Mesenchymal stem cell (in vitro differentiated cells and primary cell): ENCODE results near the gene PPIL3.
"Not testable (repeated sequence)": the region's sequence is repeated elsewhere in the genome, so short reads cannot be mapped to it uniquely, and the experiment has no call there.

ENCODE experiments used
- DNase-seq: peaks from one replicate; pipeline ENCODE4 v3.0.0-alpha.2; 2013
- H2AFZ ChIP-seq: one replicate; pipeline ENCODE4 v1.6.1; 2013; ENCODE audit warnings: low read depth, mild to moderate bottlenecking, control low read depth, inconsistent platforms, low read length, moderate library complexity
- H2AK5ac ChIP-seq: 2 replicates; pipeline ENCODE4 v1.6.1; 2013; ENCODE audit warnings: low read length, moderate library complexity, mild to moderate bottlenecking, inconsistent platforms; ENCODE audit not compliant: severe bottlenecking
- H2BK120ac ChIP-seq: one replicate; pipeline ENCODE4 v1.6.1; 2013; ENCODE audit warnings: low read depth, mild to moderate bottlenecking, inconsistent platforms, low read length, moderate library complexity
- H2BK12ac ChIP-seq, 2 experiments: one replicate each; pipeline ENCODE4 v1.6.1; 2013; ENCODE audit warnings: inconsistent platforms in 2 of 2, low read length in 2 of 2, mild to moderate bottlenecking in 2 of 2, moderate library complexity in 2 of 2, control low read depth in 1 of 2
- H2BK15ac ChIP-seq: one replicate; pipeline ENCODE4 v1.6.1; 2013; ENCODE audit warnings: mild to moderate bottlenecking, low read depth, inconsistent platforms; ENCODE audit not compliant: poor library complexity, severe bottlenecking
- H2BK5ac ChIP-seq: 2 replicates; pipeline ENCODE4 v1.6.1; 2013; ENCODE audit warnings: low read depth, mild to moderate bottlenecking, low read length, control low read depth, inconsistent platforms; ENCODE audit not compliant: poor library complexity, severe bottlenecking
- H3K14ac ChIP-seq, 2 experiments: one replicate each; pipeline ENCODE4 v1.6.1; 2013; ENCODE audit warnings: inconsistent platforms in 2 of 2, low read length in 2 of 2, control low read depth in 1 of 2, mild to moderate bottlenecking in 1 of 2, moderate library complexity in 1 of 2
- H3K18ac ChIP-seq, 2 experiments: one replicate each; pipeline ENCODE4 v1.6.1; 2013; ENCODE audit warnings: inconsistent platforms in 2 of 2, low read length in 2 of 2, control low read depth in 1 of 2, low read depth in 1 of 2, mild to moderate bottlenecking in 1 of 2
- H3K23ac ChIP-seq, 2 experiments: one replicate each; pipeline ENCODE4 v1.6.1; 2013; ENCODE audit warnings: inconsistent platforms in 2 of 2, low read length in 2 of 2, mild to moderate bottlenecking in 2 of 2, moderate library complexity in 2 of 2, control low read depth in 1 of 2
- H3K27ac ChIP-seq: 2 replicates; pipeline ENCODE4 v1.5.1; 2013; ENCODE audit warnings: mild to moderate bottlenecking, moderate library complexity, low read length, control low read depth, inconsistent platforms; ENCODE audit not compliant: poor library complexity, severe bottlenecking
- H3K27me3 ChIP-seq, 2 experiments: 2 replicates each; pipeline versions ENCODE4 v1.6.1 to v1.7.0; 2013; ENCODE audit warnings: low read length in 2 of 2, mild to moderate bottlenecking in 2 of 2, moderate library complexity in 2 of 2, control low read depth in 1 of 2, inconsistent platforms in 1 of 2; ENCODE audit not compliant: control insufficient read depth in 1 of 2, insufficient read depth in 1 of 2
- H3K36me3 ChIP-seq, 2 experiments: 2 replicates each; pipeline versions ENCODE4 v1.6.1 to v1.7.0; 2013; ENCODE audit warnings: low read length in 2 of 2, control low read depth in 1 of 2, inconsistent platforms in 1 of 2, low read depth in 1 of 2, mild to moderate bottlenecking in 1 of 2; ENCODE audit not compliant: insufficient read depth in 2 of 2, control insufficient read depth in 1 of 2
- H3K4ac ChIP-seq, 2 experiments: one replicate each; pipeline ENCODE4 v1.6.1; 2013; ENCODE audit warnings: inconsistent platforms in 2 of 2, low read length in 2 of 2, mild to moderate bottlenecking in 2 of 2, moderate library complexity in 2 of 2, control low read depth in 1 of 2, low read depth in 1 of 2
- H3K4me1 ChIP-seq: 2 replicates; pipeline ENCODE4 v1.6.1; 2013; ENCODE audit warnings: low read depth, low read length, control low read depth; ENCODE audit not compliant: control insufficient read depth, insufficient read depth
- H3K4me2 ChIP-seq: 2 replicates; pipeline ENCODE4 v1.6.1; 2013; ENCODE audit warnings: low read length, mild to moderate bottlenecking, inconsistent platforms; ENCODE audit not compliant: poor library complexity, severe bottlenecking
- H3K4me3 ChIP-seq, 2 experiments: 2 replicates each; pipeline versions ENCODE4 v1.5.1 to v1.7.0; 2013; ENCODE audit warnings: low read length in 2 of 2, mild to moderate bottlenecking in 2 of 2, control low read depth in 1 of 2, low read depth in 1 of 2; ENCODE audit not compliant: insufficient read depth in 1 of 2
- H3K79me1 ChIP-seq: replicated peaks from 2 replicates; pipeline ENCODE4 v1.6.1; 2013; ENCODE audit warnings: mild to moderate bottlenecking, control low read depth, low read length, inconsistent platforms; ENCODE audit not compliant: poor library complexity, severe bottlenecking
- H3K9ac ChIP-seq: 2 replicates; pipeline ENCODE4 v1.7.0; 2013; ENCODE audit warnings: mild to moderate bottlenecking, low read length, moderate library complexity
- H3K9me3 ChIP-seq: 2 replicates; pipeline ENCODE4 v1.7.0; 2013; ENCODE audit warnings: mild to moderate bottlenecking, low read length; ENCODE audit not compliant: control insufficient read depth
- H4K8ac ChIP-seq: one replicate; pipeline ENCODE4 v1.6.1; 2013; ENCODE audit warnings: inconsistent platforms, mild to moderate bottlenecking, low read length, moderate library complexity
- H4K91ac ChIP-seq: one replicate; pipeline ENCODE4 v1.6.1; 2013; ENCODE audit warnings: mild to moderate bottlenecking, low read length, inconsistent platforms
- WGBS: methylation state at CpG from one replicate; pipeline ENCODE4 v1.1.7; 2013; ENCODE audit warnings: mixed read lengths; 5-methylcytosine and 5-hydroxymethylcytosine counted together

The PPIL3 gene

DNA sequence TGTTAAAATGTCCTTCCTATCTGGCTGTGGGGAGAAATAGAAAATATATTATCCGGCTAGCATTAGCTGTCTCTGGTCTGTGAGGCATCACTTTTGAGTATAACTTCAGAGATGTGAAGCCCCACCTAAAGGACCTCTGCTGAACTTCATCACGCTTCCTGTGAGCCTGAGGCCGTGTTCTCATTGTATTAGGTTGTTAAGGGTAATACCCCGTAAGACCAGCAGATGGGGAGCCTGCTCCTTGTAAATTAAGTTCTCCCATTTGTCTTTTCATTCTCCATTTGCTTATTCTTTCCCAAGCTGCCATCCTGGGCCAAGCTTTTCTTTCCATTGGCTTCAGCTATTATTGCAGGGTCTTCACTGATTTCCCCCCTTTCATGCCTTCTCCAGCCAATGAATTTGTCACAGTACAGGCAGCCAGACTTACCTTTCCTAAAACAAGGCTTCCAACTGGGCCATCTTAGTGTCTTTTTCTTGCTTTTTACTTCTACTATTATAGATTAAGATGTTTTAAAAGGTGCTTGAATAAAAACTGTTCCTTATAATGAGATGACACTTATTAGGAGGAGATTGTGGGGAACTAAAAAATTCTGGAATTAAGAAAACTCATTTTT, 12.7 kb upstream of the PPIL3 start:
- DNase-seq: peak; percentile 91
- WGBS: 15% methylated on average over 4 of the region's 4 CpGs
- Histone ChIP-seq H3K14ac (no peak overlapping the region), H3K4ac (no peak overlapping the region), H3K36me3 (peaks cover 6 to 78% of the 10 kb centered on the region in 2 experiments), H3K23ac (no peak overlapping the region), H4K91ac (no peak overlapping the region), H2BK12ac (no peak overlapping the region), H2AK5ac (no peak overlapping the region), H3K4me1 (no peaks in the 10 kb centered on the region), H3K9ac (peak overlapping the region; percentile 51), H2AFZ (no peak overlapping the region), H4K8ac (no peak overlapping the region), H3K79me1 (peaks cover 10% of the 10 kb centered on the region), H2BK120ac (no peak overlapping the region), H2BK5ac (no peak overlapping the region), H2BK15ac (no peak overlapping the region), H3K18ac (no peak overlapping the region), H3K4me3 (no peak overlapping the region), H3K4me2 (no peak overlapping the region), H3K27ac (no peak overlapping the region), H3K9me3 (no peaks in the 10 kb centered on the region), H3K27me3 (no peaks in the 10 kb centered on the region)

DNA sequence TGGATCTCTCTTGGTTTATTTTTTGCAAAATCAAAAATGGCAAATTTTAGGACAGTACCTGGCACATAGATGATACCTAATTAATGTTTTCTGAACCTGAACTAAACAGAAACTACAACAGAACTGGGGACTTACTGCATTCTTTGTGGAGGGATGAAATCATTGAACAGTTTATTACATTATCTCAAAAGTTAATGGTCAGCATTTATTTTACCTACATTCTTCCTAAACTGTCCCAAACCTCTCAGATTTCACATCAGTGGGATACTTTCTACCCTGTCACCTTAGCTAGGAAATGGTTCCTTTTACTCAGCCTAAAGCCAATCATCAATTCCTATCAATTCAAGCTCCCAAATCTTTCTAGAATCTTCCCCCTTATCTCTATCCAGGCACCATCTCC, 10.6 kb upstream of the PPIL3 start:
- Histone ChIP-seq H2BK12ac (no peak overlapping the region), H3K79me1 (peaks cover 15% of the 10 kb centered on the region), H3K18ac (no peak overlapping the region), H3K4me2 (no peak overlapping the region), H2BK5ac (no peak overlapping the region), H3K4me1 (no peaks in the 10 kb centered on the region), H3K9me3 (no peaks in the 10 kb centered on the region), H3K23ac (no peak overlapping the region), H3K27ac (no peak overlapping the region), H4K8ac (no peak overlapping the region), H3K36me3 (peaks cover 11 to 87% of the 10 kb centered on the region in 2 experiments), H2AK5ac (no peak overlapping the region), H2BK120ac (no peak overlapping the region), H2AFZ (no peak overlapping the region), H3K4me3 (no peak overlapping the region), H2BK15ac (no peak overlapping the region), H3K14ac (no peak overlapping the region), H3K27me3 (no peaks in the 10 kb centered on the region), H3K9ac (no peak overlapping the region), H4K91ac (no peak overlapping the region), H3K4ac (no peak overlapping the region)
- DNase-seq: no peak

DNA sequence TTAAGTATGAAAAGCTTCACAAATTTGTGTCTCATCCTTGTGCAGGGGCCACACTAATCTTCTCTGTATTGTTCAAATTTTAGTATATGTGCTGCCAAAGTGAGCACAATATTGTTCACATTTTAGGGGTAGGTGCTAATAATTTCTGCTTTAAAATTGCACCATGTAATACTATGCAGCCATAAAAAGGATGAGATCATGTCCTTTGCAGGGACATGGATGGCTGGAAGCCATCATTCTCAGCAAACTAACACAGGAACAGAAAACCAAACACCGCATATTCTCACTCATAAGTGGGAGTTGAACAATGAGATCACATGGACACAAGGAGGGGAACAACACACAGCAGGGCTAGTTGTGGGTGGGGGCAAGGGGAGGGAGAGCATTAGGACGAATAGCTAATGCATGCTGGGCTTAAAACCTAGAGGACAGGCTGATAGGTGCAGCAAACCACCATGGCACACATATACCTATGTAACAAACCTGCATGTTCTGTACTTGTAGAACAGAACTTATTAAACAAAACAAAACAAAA, 7.1 kb downstream of the PPIL3 start:
- H3K27ac ChIP-seq, H3K4me2 ChIP-seq, H3K9me3 ChIP-seq, H2AK5ac ChIP-seq, H3K79me1 ChIP-seq, H4K91ac ChIP-seq, H3K4me3 ChIP-seq, H2BK12ac ChIP-seq, H2BK5ac ChIP-seq, H2BK120ac ChIP-seq, H2AFZ ChIP-seq, H3K23ac ChIP-seq, DNase-seq, H4K8ac ChIP-seq, H3K4ac ChIP-seq, H3K4me1 ChIP-seq, H3K18ac ChIP-seq, H3K9ac ChIP-seq, H3K14ac ChIP-seq, H2BK15ac ChIP-seq, H3K27me3 ChIP-seq: not testable (repeated sequence)
- WGBS: 83% methylated on average over 1 of the region's 2 CpGs
- H3K36me3 ChIP-seq: peaks cover 23 to 82% of the 10 kb centered on the region in 2 experiments

DNA sequence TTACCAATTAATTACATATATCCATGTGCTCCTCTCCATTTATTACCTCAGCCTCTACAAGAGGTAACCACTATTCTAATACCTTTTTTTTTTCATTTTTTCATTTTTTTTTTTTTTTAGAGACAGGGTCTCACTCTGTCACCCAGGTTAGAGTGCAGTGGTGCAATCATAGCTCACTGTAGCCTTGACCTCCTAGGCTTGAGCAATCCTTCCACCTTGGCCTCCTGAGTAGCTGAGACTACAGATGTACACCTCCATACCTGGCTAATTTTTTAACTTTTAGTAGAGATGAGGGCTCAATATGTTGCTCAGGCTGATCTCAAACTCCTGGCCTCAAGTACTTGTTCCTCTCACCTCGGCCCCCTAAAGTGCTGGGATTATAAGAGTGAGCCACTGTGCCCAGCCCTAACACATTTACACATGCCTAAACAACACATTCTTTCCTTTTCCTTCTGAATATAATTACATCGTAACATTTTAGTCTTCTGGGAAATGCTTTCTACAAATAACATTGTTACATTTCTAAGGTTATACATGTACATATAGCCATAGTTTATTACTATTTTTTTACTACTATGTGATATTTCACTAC, 10.5 kb downstream of the PPIL3 start:
- Histone ChIP-seq H3K4me2 (no peak overlapping the region), H2BK120ac (no peak overlapping the region), H4K8ac (no peak overlapping the region), H3K18ac (no peak overlapping the region), H3K36me3 (peaks cover 16 to 87% of the 10 kb centered on the region in 2 experiments), H3K27ac (no peak overlapping the region), H4K91ac (no peak overlapping the region), H3K79me1 (peaks cover 5% of the 10 kb centered on the region), H2BK5ac (no peak overlapping the region), H3K23ac (no peak overlapping the region), H3K9me3 (no peaks in the 10 kb centered on the region), H3K9ac (no peak overlapping the region), H3K4ac (no peak overlapping the region), H3K4me3 (no peak overlapping the region), H2BK15ac (no peak overlapping the region), H3K14ac (no peak overlapping the region), H2BK12ac (no peak overlapping the region), H2AFZ (no peak overlapping the region), H3K4me1 (no peaks in the 10 kb centered on the region), H2AK5ac (no peak overlapping the region), H3K27me3 (no peaks in the 10 kb centered on the region)
- DNase-seq: no peak
- 100% methylated on average over 1 of the region's 2 CpGs for WGBS
